Mucosa of stomach (tissue), 1 donor: ENCODE results near the gene TMEM135.

Source experiments
- H3K27me3 ChIP-seq: one replicate; pipeline ENCODE4 v1.7.0; 2013; ENCODE audit warnings: mild to moderate bottlenecking, low read length; ENCODE audit not compliant: control insufficient read depth, insufficient read depth
- H3K36me3 ChIP-seq: one replicate; pipeline ENCODE4 v1.7.0; 2013; ENCODE audit warnings: low read length; ENCODE audit not compliant: control insufficient read depth, insufficient read depth
- H3K4me1 ChIP-seq: one replicate; pipeline ENCODE4 v1.7.0; 2013; ENCODE audit warnings: mild to moderate bottlenecking, low read length; ENCODE audit not compliant: control insufficient read depth, insufficient read depth
- H3K4me3 ChIP-seq: one replicate; pipeline ENCODE4 v1.7.0; 2013; ENCODE audit warnings: low read length
- H3K9ac ChIP-seq: one replicate; pipeline ENCODE4 v1.7.0; 2013; ENCODE audit warnings: mild to moderate bottlenecking, low read length, moderate library complexity
- H3K9me3 ChIP-seq: one replicate; pipeline ENCODE4 v1.7.0; 2013; ENCODE audit warnings: mild to moderate bottlenecking, low read length, moderate library complexity; ENCODE audit not compliant: control insufficient read depth
- donor health status: Pancreatic carcinoma.

Gene TMEM135

DNA sequence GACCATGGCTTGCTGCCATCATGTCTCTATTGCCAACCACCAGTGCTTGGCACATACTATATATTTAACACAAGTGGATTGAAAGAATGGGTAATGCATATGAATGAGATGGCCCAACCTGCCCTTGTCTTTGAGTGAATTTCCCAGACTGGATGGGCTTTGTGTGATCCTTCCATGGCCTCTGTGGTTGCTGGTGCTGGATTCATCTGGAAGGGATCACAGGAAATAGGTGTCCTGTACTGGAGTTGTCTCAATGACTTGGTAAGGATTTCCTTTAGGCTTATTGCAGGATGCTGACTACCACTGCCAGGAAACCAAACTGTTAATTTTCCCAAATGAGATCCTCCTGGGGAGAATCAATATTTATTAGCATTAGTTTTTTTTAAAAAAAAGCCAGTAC is 328.6 kb downstream of the TMEM135 start:
- Histone ChIP-seq H3K4me3 (no peak overlapping the region), H3K27me3 (no peaks in the 10 kb centered on the region), H3K4me1 (no peaks in the 10 kb centered on the region), H3K9ac (no peak overlapping the region), H3K36me3 (no peaks in the 10 kb centered on the region), H3K9me3 (no peaks in the 10 kb centered on the region)

DNA sequence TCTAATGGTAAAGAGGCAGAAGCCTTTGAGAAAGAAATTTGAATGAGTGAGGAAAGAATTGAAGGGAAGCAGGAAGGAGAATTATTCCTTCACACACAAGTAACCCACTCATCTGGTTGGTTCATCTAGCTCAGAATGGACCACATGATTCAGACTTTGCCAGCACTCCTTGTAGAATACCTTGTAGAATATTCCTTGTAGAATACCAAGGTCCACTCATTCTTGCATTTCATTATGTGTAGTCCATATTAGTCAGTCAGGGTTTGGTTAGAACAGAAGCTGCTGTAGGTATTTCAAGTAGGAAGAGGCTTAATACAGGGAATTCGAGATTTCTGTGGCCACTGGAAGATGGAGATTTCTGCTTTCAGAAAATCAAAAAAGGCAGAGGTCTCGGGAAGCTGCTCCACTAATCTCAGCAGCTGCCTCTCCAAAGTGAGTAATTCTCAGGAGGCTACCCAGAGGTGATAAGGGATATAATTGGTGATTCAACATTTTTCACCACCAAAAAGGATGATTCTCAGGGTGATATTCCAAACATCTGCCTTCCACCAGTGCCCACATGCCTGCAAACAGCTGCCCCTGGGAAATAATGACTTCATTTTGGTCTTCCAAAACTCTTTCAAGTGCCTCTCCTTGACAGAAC is 329.1 kb downstream of the TMEM135 start:
- H3K4me3 ChIP-seq = no peak overlapping the region
- H3K4me1 ChIP-seq = no peaks in the 10 kb centered on the region
- no peak overlapping the region for H3K9ac ChIP-seq
- H3K27me3 ChIP-seq = no peaks in the 10 kb centered on the region
- H3K9me3 ChIP-seq = no peaks in the 10 kb centered on the region
- H3K36me3 ChIP-seq = no peaks in the 10 kb centered on the region

DNA sequence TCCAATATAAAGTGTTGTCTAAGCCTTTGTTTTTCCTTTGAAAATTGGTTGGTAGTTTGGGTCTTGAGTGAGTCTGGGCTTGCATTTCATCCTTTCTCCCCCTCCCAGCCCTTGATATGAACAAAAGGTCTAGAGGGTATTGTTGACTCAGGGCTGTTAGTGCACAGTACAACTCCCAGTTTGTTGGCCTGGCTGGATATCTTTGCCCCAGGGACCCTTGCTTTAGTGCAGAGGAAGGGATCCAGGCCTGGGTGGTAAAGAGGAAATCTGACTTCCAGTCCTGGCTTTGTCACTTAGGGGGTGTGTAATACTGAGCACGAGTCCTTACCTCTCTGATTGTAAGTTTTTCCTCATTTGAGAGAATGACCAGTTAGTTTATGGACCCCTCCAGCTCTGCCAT is 330.4 kb downstream of the TMEM135 start:
- no peak overlapping the region for H3K9ac ChIP-seq

DNA sequence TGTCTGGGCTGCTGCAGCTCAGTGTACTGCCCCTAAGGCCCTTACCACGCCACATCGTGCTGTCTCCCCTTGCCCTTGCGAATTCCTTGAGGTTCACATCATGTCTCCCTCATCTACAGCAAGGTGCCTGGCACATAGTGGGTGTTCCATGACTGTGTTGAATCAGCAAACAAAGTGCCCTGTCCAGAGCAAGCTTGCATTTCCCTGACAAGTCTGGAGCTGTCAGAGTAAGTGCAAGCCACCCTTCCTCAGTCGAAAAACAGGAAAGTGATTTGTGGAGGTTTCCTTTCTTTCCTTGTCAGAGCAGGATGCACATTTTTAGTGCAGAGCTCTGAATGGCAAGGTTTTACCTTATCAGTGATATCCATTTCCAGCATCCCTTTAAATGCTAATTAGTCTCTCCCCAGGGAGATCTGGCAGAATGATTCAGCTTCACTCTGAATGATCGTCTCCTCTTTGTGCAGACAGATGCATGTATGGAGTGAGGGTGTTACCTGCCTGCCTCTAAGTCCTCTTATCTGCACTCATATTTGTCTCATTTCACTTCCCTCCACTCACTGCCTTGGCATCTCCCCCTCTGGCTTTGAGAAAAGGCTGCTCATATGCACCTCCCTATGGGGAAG is 331.2 kb downstream of the TMEM135 start:
- Histone ChIP-seq H3K27me3 (no peaks in the 10 kb centered on the region), H3K4me3 (no peak overlapping the region), H3K36me3 (no peaks in the 10 kb centered on the region), H3K4me1 (no peaks in the 10 kb centered on the region), H3K9ac (no peak overlapping the region), H3K9me3 (no peaks in the 10 kb centered on the region)

More for the DNA sequence above, 330.4 kb downstream of the TMEM135 start:
- no peaks in the 10 kb centered on the region for H3K27me3 ChIP-seq
- no peak overlapping the region for H3K4me3 ChIP-seq
- H3K9me3 ChIP-seq = no peaks in the 10 kb centered on the region
- H3K4me1 ChIP-seq = no peaks in the 10 kb centered on the region
- no peaks in the 10 kb centered on the region for H3K36me3 ChIP-seq

DNA sequence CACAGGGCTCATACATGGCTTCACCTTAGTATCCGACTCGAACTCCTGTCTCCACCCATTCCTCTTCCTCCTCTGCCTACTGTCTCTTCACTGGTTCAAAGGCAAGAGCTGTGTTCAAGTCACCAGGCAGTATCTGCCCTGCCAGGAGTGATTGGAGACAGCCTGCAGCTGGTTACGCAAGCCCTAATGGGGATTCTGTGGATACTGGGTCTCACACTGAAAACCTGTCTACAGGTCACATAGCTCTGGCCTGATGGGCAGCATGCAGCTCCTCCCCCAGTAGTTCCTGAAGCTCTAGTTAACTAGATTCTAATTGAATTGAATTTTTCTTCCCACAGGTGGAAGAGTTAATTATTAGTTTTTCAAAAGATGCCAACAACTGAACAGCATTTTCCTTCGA is 332.2 kb downstream of the TMEM135 start:
- Histone ChIP-seq H3K4me3 (no peak overlapping the region), H3K9ac (no peak overlapping the region), H3K27me3 (no peaks in the 10 kb centered on the region), H3K4me1 (no peaks in the 10 kb centered on the region), H3K9me3 (no peaks in the 10 kb centered on the region), H3K36me3 (no peaks in the 10 kb centered on the region)

DNA sequence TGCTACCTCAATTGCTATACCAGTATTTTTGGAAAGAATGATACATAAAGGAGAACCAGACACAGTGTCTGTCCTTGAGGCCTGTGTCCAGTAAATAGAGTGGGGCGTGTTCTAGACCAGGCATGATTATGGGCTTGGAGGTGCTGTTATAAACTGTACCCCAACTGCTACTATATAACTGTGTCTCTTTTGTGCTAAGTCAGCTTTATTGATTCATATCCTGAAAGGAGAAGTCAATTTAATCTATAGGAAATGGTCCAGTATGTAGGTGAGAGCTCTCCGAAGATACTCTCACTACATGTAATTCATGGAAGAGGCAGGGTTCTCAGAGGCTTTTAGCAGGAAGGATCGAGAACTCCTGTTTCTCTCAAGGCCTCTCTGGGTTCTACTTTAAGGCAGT is 334.3 kb downstream of the TMEM135 start:
- Histone ChIP-seq H3K27me3 (no peaks in the 10 kb centered on the region), H3K4me3 (no peak overlapping the region), H3K4me1 (no peaks in the 10 kb centered on the region), H3K9me3 (no peaks in the 10 kb centered on the region), H3K36me3 (no peaks in the 10 kb centered on the region), H3K9ac (no peak overlapping the region)
